ENCODE data around the gene AGO1.

DNA sequence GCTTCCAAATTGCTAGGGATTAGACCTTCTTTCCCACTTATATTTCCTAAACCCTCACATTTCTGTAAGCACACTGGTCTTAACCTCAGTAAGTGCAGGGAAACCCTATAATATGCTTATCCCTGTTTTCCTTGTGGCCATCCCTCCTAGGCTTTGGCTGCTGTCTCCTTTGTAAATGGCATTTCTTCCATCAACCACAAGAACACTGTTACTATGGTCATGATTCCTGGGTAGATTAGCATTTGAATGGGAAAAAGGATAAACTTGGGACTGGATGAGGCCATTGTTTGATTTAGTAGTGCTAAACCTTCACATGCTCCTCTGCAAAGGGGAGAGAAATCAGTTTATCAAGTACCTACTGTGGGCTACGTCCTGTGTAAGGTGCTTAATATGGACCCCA is 31.7 kb downstream of the AGO1 start:
- TF ChIP-seq, protein P1, sequence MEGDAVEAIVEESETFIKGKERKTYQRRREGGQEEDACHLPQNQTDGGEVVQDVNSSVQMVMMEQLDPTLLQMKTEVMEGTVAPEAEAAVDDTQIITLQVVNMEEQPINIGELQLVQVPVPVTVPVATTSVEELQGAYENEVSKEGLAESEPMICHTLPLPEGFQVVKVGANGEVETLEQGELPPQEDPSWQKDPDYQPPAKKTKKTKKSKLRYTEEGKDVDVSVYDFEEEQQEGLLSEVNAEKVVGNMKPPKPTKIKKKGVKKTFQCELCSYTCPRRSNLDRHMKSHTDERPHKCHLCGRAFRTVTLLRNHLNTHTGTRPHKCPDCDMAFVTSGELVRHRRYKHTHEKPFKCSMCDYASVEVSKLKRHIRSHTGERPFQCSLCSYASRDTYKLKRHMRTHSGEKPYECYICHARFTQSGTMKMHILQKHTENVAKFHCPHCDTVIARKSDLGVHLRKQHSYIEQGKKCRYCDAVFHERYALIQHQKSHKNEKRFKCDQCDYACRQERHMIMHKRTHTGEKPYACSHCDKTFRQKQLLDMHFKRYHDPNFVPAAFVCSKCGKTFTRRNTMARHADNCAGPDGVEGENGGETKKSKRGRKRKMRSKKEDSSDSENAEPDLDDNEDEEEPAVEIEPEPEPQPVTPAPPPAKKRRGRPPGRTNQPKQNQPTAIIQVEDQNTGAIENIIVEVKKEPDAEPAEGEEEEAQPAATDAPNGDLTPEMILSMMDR (IDR thresholded peaks at IDR 0.05; ENCODE audit: poor library complexity, severe bottlenecking), result no peak
- TF ChIP-seq TAF1 (IDR thresholded peaks at IDR 0.05; ENCODE audit: low read depth) (no peak), RAD21 (conservative IDR thresholded peaks at IDR 0.05) (no peak), SMC3 (conservative IDR thresholded peaks at IDR 0.05; ENCODE audit: poor library complexity) (no peak), EZH2 (IDR thresholded peaks at IDR 0.05; ENCODE audit: borderline replicate concordance, insufficient read depth, low read length, poor library complexity, severe bottlenecking) (no peak), MXI1 (conservative IDR thresholded peaks at IDR 0.05; ENCODE audit: poor library complexity, severe bottlenecking) (no peak), POLR2AphosphoS5 (IDR thresholded peaks at IDR 0.05) (no peak)
- TF ChIP-seq, protein P2, sequence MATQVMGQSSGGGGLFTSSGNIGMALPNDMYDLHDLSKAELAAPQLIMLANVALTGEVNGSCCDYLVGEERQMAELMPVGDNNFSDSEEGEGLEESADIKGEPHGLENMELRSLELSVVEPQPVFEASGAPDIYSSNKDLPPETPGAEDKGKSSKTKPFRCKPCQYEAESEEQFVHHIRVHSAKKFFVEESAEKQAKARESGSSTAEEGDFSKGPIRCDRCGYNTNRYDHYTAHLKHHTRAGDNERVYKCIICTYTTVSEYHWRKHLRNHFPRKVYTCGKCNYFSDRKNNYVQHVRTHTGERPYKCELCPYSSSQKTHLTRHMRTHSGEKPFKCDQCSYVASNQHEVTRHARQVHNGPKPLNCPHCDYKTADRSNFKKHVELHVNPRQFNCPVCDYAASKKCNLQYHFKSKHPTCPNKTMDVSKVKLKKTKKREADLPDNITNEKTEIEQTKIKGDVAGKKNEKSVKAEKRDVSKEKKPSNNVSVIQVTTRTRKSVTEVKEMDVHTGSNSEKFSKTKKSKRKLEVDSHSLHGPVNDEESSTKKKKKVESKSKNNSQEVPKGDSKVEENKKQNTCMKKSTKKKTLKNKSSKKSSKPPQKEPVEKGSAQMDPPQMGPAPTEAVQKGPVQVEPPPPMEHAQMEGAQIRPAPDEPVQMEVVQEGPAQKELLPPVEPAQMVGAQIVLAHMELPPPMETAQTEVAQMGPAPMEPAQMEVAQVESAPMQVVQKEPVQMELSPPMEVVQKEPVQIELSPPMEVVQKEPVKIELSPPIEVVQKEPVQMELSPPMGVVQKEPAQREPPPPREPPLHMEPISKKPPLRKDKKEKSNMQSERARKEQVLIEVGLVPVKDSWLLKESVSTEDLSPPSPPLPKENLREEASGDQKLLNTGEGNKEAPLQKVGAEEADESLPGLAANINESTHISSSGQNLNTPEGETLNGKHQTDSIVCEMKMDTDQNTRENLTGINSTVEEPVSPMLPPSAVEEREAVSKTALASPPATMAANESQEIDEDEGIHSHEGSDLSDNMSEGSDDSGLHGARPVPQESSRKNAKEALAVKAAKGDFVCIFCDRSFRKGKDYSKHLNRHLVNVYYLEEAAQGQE (IDR thresholded peaks at IDR 0.05; ENCODE audit: borderline replicate concordance), result no peak

Measured in neural cell (in vitro differentiated cells).